ENCODE measurements around the gene JAGN1.

JAGN1 gene

GRCh38 chr3:9914559-9915253 is 24.3 kb downstream of the JAGN1 start:
- peak overlapping the region; percentile 68; the same call in 1 of the 2 replicates for H3K9ac ChIP-seq (ENCODE audit: low read depth, low read length)
- H3K9me3 ChIP-seq (ENCODE audit: insufficient read depth, low read depth, low read length), result no peaks in the 10 kb centered on the region
- H3K27me3 ChIP-seq (ENCODE audit: insufficient read depth, low read length), result peaks cover 28% of the 10 kb centered on the region
- peaks cover 6% of the 10 kb centered on the region; the same call in 1 of the 2 replicates for H3K4me1 ChIP-seq (ENCODE audit: insufficient read depth, low read length)
- no peaks in the 10 kb centered on the region for H3K36me3 ChIP-seq (ENCODE audit: insufficient read depth, low read depth, low read length)
- H3K4me3 ChIP-seq (ENCODE audit: low read length), result peak overlapping the region; percentile 74; the same call in 1 of the 2 replicates
- no peak overlapping the region for H3K27ac ChIP-seq (ENCODE audit: low read length)

- no peak overlapping the region for H3K27ac ChIP-seq (ENCODE audit: low read length)
- peak overlapping the region; percentile 68 for H3K9ac ChIP-seq (ENCODE audit: low read depth, low read length)
- H3K36me3 ChIP-seq (ENCODE audit: insufficient read depth, low read depth, low read length), result no peaks in the 10 kb centered on the region
- H3K4me3 ChIP-seq (ENCODE audit: low read length), result peak overlapping the region; percentile 74
- H3K9me3 ChIP-seq (ENCODE audit: insufficient read depth, low read depth, low read length), result no peaks in the 10 kb centered on the region
- H3K4me1 ChIP-seq (ENCODE audit: insufficient read depth, low read length), result peaks cover 6% of the 10 kb centered on the region; the same call in 1 of the 2 replicates
- H3K27me3 ChIP-seq (ENCODE audit: insufficient read depth, low read length), result peaks cover 28% of the 10 kb centered on the region
Observed at GRCh38 chr3:9915254-9916141, 25.1 kb downstream of the JAGN1 start.

- no peaks in the 10 kb centered on the region for H3K36me3 ChIP-seq (ENCODE audit: insufficient read depth, low read depth, low read length)
- no peaks in the 10 kb centered on the region for H3K9me3 ChIP-seq (ENCODE audit: insufficient read depth, low read depth, low read length)
- peak overlapping the region; percentile 44; the same call in 1 of the 2 replicates for H3K4me3 ChIP-seq (ENCODE audit: low read length)
- peaks cover 6% of the 10 kb centered on the region; the same call in 1 of the 2 replicates for H3K4me1 ChIP-seq (ENCODE audit: insufficient read depth, low read length)
- H3K27me3 ChIP-seq (ENCODE audit: insufficient read depth, low read length), result peaks cover 28% of the 10 kb centered on the region
- no peak overlapping the region for H3K27ac ChIP-seq (ENCODE audit: low read length)
- H3K9ac ChIP-seq (ENCODE audit: low read depth, low read length), result no peak overlapping the region
Observed at GRCh38 chr3:9916346-9916733, 25.9 kb downstream of the JAGN1 start.

GRCh38 chr3:9916734-9917680 is 26.6 kb downstream of the JAGN1 start, which contains the start of gene IL17RC:
IL17RC (plus strand) TSS chr3:9917098; CDS start chr3:9917316, 218 bp downstream.
- H3K27ac ChIP-seq (ENCODE audit: low read length), result no peak within 1 kb of the TSS
- peak within 1 kb of the TSS; percentile 68 for H3K9ac ChIP-seq (ENCODE audit: low read depth, low read length)
- H3K36me3 ChIP-seq (ENCODE audit: insufficient read depth, low read depth, low read length), result no peaks in the 10 kb centered on the region
- peaks cover 28% of the 10 kb centered on the region for H3K27me3 ChIP-seq (ENCODE audit: insufficient read depth, low read length)
- peak within 1 kb of the TSS; percentile 74 for H3K4me3 ChIP-seq (ENCODE audit: low read length)
- H3K9me3 ChIP-seq (ENCODE audit: insufficient read depth, low read depth, low read length), result no peaks in the 10 kb centered on the region
- peaks cover 6% of the 10 kb centered on the region; the same call in 1 of the 2 replicates for H3K4me1 ChIP-seq (ENCODE audit: insufficient read depth, low read length)

- no peak overlapping the region for H3K27ac ChIP-seq (ENCODE audit: low read length)
- no peaks in the 10 kb centered on the region for H3K36me3 ChIP-seq (ENCODE audit: insufficient read depth, low read depth, low read length)
- H3K4me1 ChIP-seq (ENCODE audit: insufficient read depth, low read length), result peaks cover 6% of the 10 kb centered on the region; the same call in 1 of the 2 replicates
- H3K9ac ChIP-seq (ENCODE audit: low read depth, low read length), result no peak overlapping the region
- peaks cover 28% of the 10 kb centered on the region for H3K27me3 ChIP-seq (ENCODE audit: insufficient read depth, low read length)
- H3K9me3 ChIP-seq (ENCODE audit: insufficient read depth, low read depth, low read length), result no peaks in the 10 kb centered on the region
- H3K4me3 ChIP-seq (ENCODE audit: low read length), result no peak overlapping the region
Observed at GRCh38 chr3:9917820-9918219, 27.4 kb downstream of the JAGN1 start.

- H3K4me3 ChIP-seq (ENCODE audit: low read length), result no peak overlapping the region
- no peak overlapping the region for H3K27ac ChIP-seq (ENCODE audit: low read length)
- peaks cover 6% of the 10 kb centered on the region; the same call in 1 of the 2 replicates for H3K4me1 ChIP-seq (ENCODE audit: insufficient read depth, low read length)
- no peaks in the 10 kb centered on the region for H3K9me3 ChIP-seq (ENCODE audit: insufficient read depth, low read depth, low read length)
- H3K9ac ChIP-seq (ENCODE audit: low read depth, low read length), result no peak overlapping the region
- H3K36me3 ChIP-seq (ENCODE audit: insufficient read depth, low read depth, low read length), result no peaks in the 10 kb centered on the region
- H3K27me3 ChIP-seq (ENCODE audit: insufficient read depth, low read length), result peaks cover 28% of the 10 kb centered on the region
Observed at GRCh38 chr3:9918261-9919038, 28.0 kb downstream of the JAGN1 start.

- H3K9ac ChIP-seq (ENCODE audit: low read depth, low read length), result no peak overlapping the region
- no peak overlapping the region for H3K27ac ChIP-seq (ENCODE audit: low read length)
- no peaks in the 10 kb centered on the region for H3K4me1 ChIP-seq (ENCODE audit: insufficient read depth, low read length)
- H3K27me3 ChIP-seq (ENCODE audit: insufficient read depth, low read length), result peaks cover 9% of the 10 kb centered on the region; the same call in 1 of the 2 replicates
- no peaks in the 10 kb centered on the region for H3K9me3 ChIP-seq (ENCODE audit: insufficient read depth, low read depth, low read length)
- H3K4me3 ChIP-seq (ENCODE audit: low read length), result no peak overlapping the region
- H3K36me3 ChIP-seq (ENCODE audit: insufficient read depth, low read depth, low read length), result no peaks in the 10 kb centered on the region; the same call in 1 of the 2 replicates
Observed at GRCh38 chr3:9928158-9928557, 37.7 kb downstream of the JAGN1 start.

- H3K4me3 ChIP-seq (ENCODE audit: low read length), result no peak overlapping the region
- peaks cover 3% of the 10 kb centered on the region; the same call in 1 of the 2 replicates for H3K4me1 ChIP-seq (ENCODE audit: insufficient read depth, low read length)
- no peak overlapping the region for H3K9ac ChIP-seq (ENCODE audit: low read depth, low read length)
- peaks cover 2% of the 10 kb centered on the region; the same call in 1 of the 2 replicates for H3K36me3 ChIP-seq (ENCODE audit: insufficient read depth, low read depth, low read length)
- H3K9me3 ChIP-seq (ENCODE audit: insufficient read depth, low read depth, low read length), result no peaks in the 10 kb centered on the region
- no peak overlapping the region for H3K27ac ChIP-seq (ENCODE audit: low read length)
- peaks cover 9% of the 10 kb centered on the region; the same call in 1 of the 2 replicates for H3K27me3 ChIP-seq (ENCODE audit: insufficient read depth, low read length)
Observed at GRCh38 chr3:9930804-9931418, 40.5 kb downstream of the JAGN1 start.

GRCh38 chr3:9932535-9932842 is 42.1 kb downstream of the JAGN1 start:
- peak overlapping the region; percentile 88 for H3K9ac ChIP-seq (ENCODE audit: low read depth, low read length)
- H3K27ac ChIP-seq (ENCODE audit: low read length), result no peak overlapping the region
- peaks cover 3% of the 10 kb centered on the region; the same call in 1 of the 2 replicates for H3K4me1 ChIP-seq (ENCODE audit: insufficient read depth, low read length)
- H3K36me3 ChIP-seq (ENCODE audit: insufficient read depth, low read depth, low read length), result peaks cover 9% of the 10 kb centered on the region
- H3K4me3 ChIP-seq (ENCODE audit: low read length), result peak overlapping the region; percentile 89
- no peaks in the 10 kb centered on the region for H3K9me3 ChIP-seq (ENCODE audit: insufficient read depth, low read depth, low read length)
- H3K27me3 ChIP-seq (ENCODE audit: insufficient read depth, low read length), result peaks cover 9% of the 10 kb centered on the region; the same call in 1 of the 2 replicates
